Transverse colon (tissue), 4 donors: ENCODE measurements around the gene SFTPA2. TPM values are rescaled to one million over a fixed set of nuclear protein-coding genes. Genes with fewer than 3 reads are reported as not detected.
"Not testable (repeated sequence)": the region's sequence is repeated elsewhere in the genome, so short reads cannot be mapped to it uniquely, and the experiment has no call there.

Experiments
- DNase-seq: peaks from one replicate; pipeline ENCODE4 v3.0.0-alpha.2; 2019
- H3K27ac ChIP-seq, 4 donors: fragments of 200-600 bp; sonication (generic); 2 replicates each; pipeline ENCODE4 v1.5.1; 2016 to 2018; ENCODE audit warnings: inconsistent platforms in 4 of 4
- H3K27me3 ChIP-seq: fragments of 200-600 bp; sonication (generic); 2 replicates; pipeline ENCODE4 v1.5.1; 2017; ENCODE audit warnings: inconsistent platforms
- H3K36me3 ChIP-seq, 4 donors: fragments of 200-600 bp; sonication (generic); 2 replicates each; pipeline ENCODE4 v1.5.1; 2017 to 2019; ENCODE audit warnings: inconsistent platforms in 4 of 4
- H3K4me1 ChIP-seq, 4 donors: fragments of 200-600 bp; sonication (generic); 2 replicates each; pipeline ENCODE4 v1.5.1; 2017 to 2020; ENCODE audit warnings: inconsistent platforms in 4 of 4
- H3K4me3 ChIP-seq, 4 donors: fragments of 200-600 bp; sonication (generic); 1 replicate in 1 of 4; 2 replicates in 3 of 4; pipeline versions ENCODE4 v1.5.1 to v1.6.1; 2017 to 2019; ENCODE audit warnings: inconsistent platforms in 4 of 4
- H3K9me3 ChIP-seq, 2 donors: fragments of 200-600 bp; sonication (generic); 2 replicates each; pipeline ENCODE4 v1.5.1; 2017 to 2019; ENCODE audit warnings: inconsistent platforms in 2 of 2
- EP300 ChIP-seq: sonication (generic); formaldehyde crosslinking; IDR thresholded peaks from one replicate; pipeline ENCODE4 v1.6.1; 2017; ENCODE audit warnings: antibody characterized with exemption, low read depth
- POLR2A ChIP-seq: fragments of 450-650 bp; IDR thresholded peaks from one replicate; pipeline ENCODE4 v1.6.1; 2016; ENCODE audit warnings: antibody characterized with exemption, mild to moderate bottlenecking, moderate library complexity
- POLR2AphosphoS5 ChIP-seq, 3 donors: sonication (generic); formaldehyde crosslinking; IDR thresholded peaks; one replicate each; pipeline ENCODE4 v1.6.1; 2016; ENCODE audit warnings: antibody characterized with exemption in 3 of 3
- WGBS, 2 donors: methylation state at CpG; one replicate each; pipeline ENCODE4 v1.1.5; 2018; ENCODE audit warnings: low coverage in 1 of 2; 5-methylcytosine and 5-hydroxymethylcytosine counted together
- in situ Hi-C, 4 donors: fragments of 200-750 bp; cut with MboI; loops; one replicate each; pipeline versions ENCODE4 v1.15.0 to v1.15.1; 2017; ENCODE audit warnings: low sequenced_read_pairs in 3 of 4, low pct_ligation_motif_present in 1 of 4, low pct_unique_long_range_greater_than_20kb in 1 of 4
- intact Hi-C: fragments of 100-400 bp; cut with DNase I; formaldehyde crosslinking; loops from one replicate; pipeline ENCODE4 v1.15.1; 2023; ENCODE audit warnings: low total_unique reads
- total RNA-seq, 4 donors: library from RNA; depleted of rRNA; stranded (reverse); fragments of >200 nt; gene quantifications; one replicate each; pipeline ENCODE4 v1.1.0, GENCODE V29; 2016
- TF ChIP-seq, protein P1 (sequence below), 5 experiments: fragments of 200-600 bp in 3 of 5; fragments of 450-650 bp in 2 of 5; sonication (generic) in 3 of 5; IDR thresholded peaks; 1 replicate in 2 of 5; 2 replicates in 3 of 5; pipeline ENCODE4 v1.5.1; 2016 to 2017; ENCODE audit warnings: antibody characterized with exemption in 5 of 5, inconsistent platforms in 3 of 5, mild to moderate bottlenecking in 2 of 5, moderate library complexity in 1 of 5

SFTPA2 gene
- total RNA-seq, 4 donors from 2014 or later: 0.32 to 4.9 (median 2.5) TPM

DNA sequence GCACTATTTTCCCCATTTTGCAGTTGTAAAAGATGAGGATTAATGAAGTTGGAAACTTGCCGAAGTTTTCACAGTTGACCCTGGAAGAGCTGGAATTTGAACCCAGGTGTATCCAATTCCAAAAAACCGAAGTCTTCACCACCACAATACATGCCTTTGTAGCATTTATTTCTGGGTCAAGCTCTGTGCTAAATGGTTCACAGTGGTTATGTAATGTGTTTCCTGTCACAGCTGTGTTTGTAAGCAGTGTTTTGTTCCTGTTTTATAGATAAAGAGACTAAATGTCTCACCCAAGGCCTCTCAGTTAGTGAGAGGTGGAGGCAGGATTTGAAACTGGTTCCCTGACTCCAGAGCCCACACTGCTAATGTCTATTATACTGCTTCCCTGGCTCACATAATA lies 17.6 kb downstream of the SFTPA2 start:
- Histone ChIP-seq H3K9me3 (no peaks in the 10 kb centered on the region), H3K4me1 (no peaks in the 10 kb centered on the region), H3K4me3 (no peak overlapping the region), H3K27me3 (no peaks in the 10 kb centered on the region), H3K27ac (no peak overlapping the region), H3K36me3 (no peaks in the 10 kb centered on the region)
- TF ChIP-seq, protein P1, sequence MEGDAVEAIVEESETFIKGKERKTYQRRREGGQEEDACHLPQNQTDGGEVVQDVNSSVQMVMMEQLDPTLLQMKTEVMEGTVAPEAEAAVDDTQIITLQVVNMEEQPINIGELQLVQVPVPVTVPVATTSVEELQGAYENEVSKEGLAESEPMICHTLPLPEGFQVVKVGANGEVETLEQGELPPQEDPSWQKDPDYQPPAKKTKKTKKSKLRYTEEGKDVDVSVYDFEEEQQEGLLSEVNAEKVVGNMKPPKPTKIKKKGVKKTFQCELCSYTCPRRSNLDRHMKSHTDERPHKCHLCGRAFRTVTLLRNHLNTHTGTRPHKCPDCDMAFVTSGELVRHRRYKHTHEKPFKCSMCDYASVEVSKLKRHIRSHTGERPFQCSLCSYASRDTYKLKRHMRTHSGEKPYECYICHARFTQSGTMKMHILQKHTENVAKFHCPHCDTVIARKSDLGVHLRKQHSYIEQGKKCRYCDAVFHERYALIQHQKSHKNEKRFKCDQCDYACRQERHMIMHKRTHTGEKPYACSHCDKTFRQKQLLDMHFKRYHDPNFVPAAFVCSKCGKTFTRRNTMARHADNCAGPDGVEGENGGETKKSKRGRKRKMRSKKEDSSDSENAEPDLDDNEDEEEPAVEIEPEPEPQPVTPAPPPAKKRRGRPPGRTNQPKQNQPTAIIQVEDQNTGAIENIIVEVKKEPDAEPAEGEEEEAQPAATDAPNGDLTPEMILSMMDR (IDR thresholded peaks at IDR 0.05): no peak
- TF ChIP-seq POLR2A (no peak), EP300 (no peak), POLR2AphosphoS5 (IDR thresholded peaks at IDR 0.05) (no peak)
- no peak for DNase-seq
- in situ Hi-C loops: no loop called here
- WGBS, 2 donors: 45 to 52% methylated on average over 2 of the region's 2 CpGs
- intact Hi-C loops: no loop called here

DNA sequence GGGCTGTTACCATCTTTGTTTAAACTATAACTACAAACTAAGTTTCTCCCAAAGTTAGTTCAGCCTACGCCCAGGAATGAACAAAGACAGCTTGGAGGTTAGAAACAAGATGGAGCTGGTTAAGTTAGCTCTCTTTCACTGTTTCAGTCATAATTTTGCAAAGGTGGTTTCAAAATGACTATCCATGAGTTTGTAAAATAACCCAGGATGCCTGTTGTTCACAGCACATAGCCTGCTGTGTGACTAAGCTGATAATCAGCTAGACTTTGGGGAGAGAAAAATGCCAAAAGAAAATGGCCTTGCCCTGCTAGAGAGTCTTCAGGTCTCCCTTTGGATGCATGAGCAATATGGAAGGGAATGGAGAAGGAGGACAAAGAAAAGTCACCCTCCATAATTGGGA lies 19.3 kb downstream of the SFTPA2 start:
- H3K27me3 ChIP-seq, in situ Hi-C loops, H3K9me3 ChIP-seq, H3K4me3 ChIP-seq, H3K36me3 ChIP-seq, H3K4me1 ChIP-seq, intact Hi-C loops, H3K27ac ChIP-seq, DNase-seq: not testable (repeated sequence)
- WGBS, 2 donors: 62 to 80% methylated on average over 1 of the region's 1 CpG

DNA sequence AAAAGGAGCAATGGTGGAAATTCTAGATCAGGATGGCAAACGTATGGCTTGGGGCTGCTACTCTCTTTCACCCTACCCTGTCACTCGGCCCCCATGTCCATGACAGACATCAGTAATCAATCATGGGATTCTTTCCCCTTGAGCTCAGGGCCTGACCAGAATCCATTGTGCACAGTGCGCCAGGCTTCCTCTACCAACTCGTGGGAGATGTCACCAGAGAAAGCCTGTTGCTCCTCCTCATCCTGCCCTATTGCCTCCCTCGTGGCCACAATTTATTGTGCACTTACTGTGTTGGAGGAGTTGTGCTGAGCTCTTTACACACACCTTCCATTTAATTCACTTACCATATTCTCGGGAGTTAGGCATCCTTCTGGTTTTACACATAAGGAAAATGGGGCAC lies 21.9 kb downstream of the SFTPA2 start:
- intact Hi-C loops, H3K36me3 ChIP-seq, DNase-seq, H3K4me3 ChIP-seq, H3K27ac ChIP-seq, in situ Hi-C loops, H3K9me3 ChIP-seq, H3K4me1 ChIP-seq, H3K27me3 ChIP-seq: not testable (repeated sequence)
- WGBS, 2 donors: 80 to 94% methylated on average over 4 to 6 of the region's 6 CpGs

DNA sequence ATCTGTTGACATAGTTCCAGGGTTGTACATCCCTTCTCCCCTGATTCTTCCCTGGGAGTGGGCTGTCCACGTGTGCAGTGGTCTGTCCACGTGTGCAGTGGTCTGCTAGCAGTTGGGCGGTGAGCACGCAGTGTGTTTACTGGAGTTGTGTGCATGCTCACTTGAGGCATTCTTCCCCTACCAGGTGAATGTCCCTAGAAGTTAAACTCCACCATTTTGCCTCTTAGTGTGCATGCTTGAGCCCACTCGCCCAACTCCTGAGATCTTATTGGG lies 26.4 kb downstream of the SFTPA2 start:
- H3K36me3 ChIP-seq, in situ Hi-C loops, H3K27ac ChIP-seq, H3K9me3 ChIP-seq, intact Hi-C loops, H3K4me3 ChIP-seq, DNase-seq, H3K27me3 ChIP-seq, H3K4me1 ChIP-seq: not testable (repeated sequence)
- WGBS, 2 donors: no CpG with 5 or more reads among the region's 5 CpGs

DNA sequence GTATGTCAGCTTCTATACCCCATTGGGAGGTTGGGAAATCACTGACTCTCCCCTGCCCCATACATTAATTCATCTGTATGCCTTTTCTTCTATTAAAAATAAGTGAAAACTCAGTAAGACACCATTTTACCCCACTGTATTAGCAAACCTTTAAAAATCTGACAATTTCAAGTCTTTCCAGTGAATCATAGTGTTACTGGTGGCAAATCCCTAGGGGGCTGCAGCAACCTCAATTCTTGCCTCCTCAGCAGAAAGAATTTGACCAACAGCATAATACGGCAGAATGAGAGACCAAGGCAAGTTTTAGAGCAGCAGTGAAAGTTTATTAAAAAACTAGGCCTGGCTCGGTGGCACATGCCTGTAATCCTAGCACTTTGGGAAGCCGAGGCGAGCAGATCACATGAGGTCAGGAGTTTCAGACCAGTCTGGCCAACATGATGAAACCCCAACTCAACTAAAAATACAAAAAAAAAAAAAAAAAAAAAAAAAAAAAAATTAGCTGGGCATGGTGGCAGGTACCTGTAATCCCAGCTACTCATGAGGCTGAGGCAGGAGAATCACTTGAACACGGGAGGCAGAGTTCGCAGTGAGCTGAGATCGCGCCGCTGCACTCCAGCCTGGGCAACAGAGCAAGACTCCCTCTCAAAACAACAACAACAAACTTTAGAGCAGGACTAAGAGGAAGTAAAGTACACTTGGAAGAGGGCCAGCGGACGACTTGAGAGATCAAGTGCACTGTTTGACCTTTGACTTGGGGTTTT lies 26.9 kb downstream of the SFTPA2 start:
- DNase-seq, H3K4me1 ChIP-seq, in situ Hi-C loops, H3K4me3 ChIP-seq, H3K36me3 ChIP-seq, intact Hi-C loops, H3K27me3 ChIP-seq, H3K9me3 ChIP-seq, H3K27ac ChIP-seq: not testable (repeated sequence)
- 67 to 88% methylated on average over 1 to 4 of the region's 11 CpGs for WGBS, 2 donors

DNA sequence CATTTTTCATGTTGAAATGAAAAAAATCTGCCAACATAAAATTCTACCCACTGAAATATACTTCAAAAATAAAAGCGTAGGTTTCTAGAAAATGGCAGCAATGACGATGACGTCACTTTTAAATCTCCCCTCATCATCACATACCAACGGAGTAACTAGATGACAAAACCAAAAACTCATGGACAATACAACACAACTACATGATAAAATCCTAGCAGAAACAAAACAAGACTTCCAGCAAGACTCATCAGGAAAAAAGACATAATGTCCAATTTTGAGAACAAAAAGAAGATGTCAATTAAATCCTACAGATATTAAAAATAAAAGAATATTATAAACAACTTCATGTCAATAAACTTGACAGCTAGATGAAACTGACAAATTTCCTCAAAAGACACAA lies 31.9 kb downstream of the SFTPA2 start:
- in situ Hi-C loops, DNase-seq, H3K4me1 ChIP-seq, H3K36me3 ChIP-seq, H3K4me3 ChIP-seq, H3K27ac ChIP-seq, H3K9me3 ChIP-seq, intact Hi-C loops, H3K27me3 ChIP-seq: not testable (repeated sequence)
- 86% methylated on average over 4 of the region's 4 CpGs; no CpG with 5 or more reads in 1 of the 2 donors for WGBS, 2 donors

DNA sequence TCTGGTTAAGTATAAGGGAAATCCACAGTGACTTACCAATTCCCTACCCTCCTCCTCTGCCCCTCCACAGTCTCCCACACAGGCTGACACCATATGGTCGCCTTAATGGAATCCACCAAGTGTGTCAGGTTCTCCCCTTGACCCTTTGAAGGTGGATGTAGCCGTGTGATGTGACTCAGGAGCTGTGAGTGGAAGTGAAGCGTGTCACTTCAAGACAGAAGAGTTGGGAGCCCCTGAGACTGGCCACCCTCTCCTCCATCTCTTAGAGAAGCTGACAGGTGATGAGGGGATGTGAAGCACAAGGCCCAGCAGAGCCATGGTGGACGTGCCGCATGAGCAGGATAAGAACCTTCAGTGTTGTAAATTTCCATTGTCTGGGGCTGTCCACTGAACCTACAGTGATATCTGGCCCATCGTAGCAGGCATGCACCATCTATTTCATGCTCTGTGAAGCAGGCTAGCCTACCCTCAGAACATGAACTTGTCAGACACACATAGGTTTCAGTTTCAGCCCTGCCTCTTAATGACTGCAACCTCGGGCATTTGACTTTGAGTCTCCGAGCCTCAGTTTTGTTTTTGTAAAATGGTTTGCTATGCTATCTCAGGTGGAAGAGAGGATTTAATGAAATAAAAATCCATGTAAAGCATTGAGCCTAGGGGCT lies 35.0 kb downstream of the SFTPA2 start:
- DNase-seq, H3K27me3 ChIP-seq, H3K36me3 ChIP-seq, in situ Hi-C loops, H3K4me3 ChIP-seq, H3K9me3 ChIP-seq, H3K4me1 ChIP-seq, H3K27ac ChIP-seq, intact Hi-C loops: not testable (repeated sequence)
- 72% methylated on average over 6 of the region's 8 CpGs; no CpG with 5 or more reads in 1 of the 2 donors for WGBS, 2 donors

DNA sequence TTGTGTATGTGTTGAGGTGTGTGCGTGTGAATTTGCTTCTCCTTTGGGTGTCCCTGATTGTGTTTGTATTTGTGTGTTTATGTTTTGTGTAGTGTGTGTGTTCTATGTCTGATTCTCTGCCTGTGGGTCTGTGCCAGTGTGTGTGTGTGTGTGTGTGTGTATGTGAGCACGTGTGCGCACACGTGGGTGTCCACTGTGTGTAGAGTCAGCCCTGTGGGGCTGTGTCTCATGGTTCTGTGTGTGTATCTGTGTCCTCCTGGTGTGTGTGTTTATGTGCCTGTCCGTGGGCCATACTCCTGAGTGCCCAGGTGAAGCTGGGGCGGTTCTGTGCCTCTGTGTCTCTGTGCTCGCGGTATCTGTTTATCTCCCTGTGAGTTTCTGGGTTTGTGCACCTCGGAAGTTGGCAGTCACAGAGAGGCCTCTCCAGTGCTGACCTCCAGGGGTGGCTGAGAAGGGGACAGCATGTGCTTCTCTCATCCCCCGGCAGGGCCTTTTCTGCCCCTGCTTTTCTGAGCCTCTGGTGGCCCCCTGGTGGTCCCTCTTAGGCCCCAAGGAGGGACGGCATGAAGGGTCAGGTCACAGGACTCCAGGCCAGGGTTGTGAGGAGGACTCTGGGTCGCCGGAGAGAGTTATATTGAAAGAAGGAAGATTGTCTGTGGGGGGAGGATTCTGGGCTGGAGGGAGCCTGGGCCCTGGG lies 36.9 kb downstream of the SFTPA2 start:
- DNase-seq, H3K9me3 ChIP-seq, intact Hi-C loops, H3K27ac ChIP-seq, H3K4me1 ChIP-seq, H3K4me3 ChIP-seq, H3K36me3 ChIP-seq, in situ Hi-C loops, H3K27me3 ChIP-seq: not testable (repeated sequence)
- WGBS, 2 donors: 87% methylated on average over 10 of the region's 13 CpGs; no CpG with 5 or more reads in 1 of the 2 donors

DNA sequence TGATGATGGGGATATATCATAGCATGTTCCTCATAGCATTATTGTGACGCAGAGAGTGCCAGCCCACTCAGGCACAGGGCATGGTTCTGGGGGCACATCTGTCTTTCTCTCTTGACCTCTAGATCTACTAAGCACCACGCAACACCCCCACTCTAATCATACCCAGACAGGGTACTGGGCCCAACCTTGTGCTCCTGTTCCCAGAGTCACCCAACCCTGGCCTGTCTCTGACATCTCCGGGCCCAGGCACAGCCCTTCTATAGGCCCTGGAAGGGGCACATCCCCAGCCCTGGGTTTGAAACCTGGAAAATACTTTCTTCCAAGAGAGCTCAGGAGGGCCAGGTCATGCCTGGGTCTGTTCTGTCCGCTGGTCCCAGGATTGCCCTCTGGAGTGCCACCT lies 37.7 kb downstream of the SFTPA2 start:
- 90% methylated on average over 3 of the region's 4 CpGs; no CpG with 5 or more reads in 1 of the 2 donors for WGBS, 2 donors
- H3K27me3 ChIP-seq, in situ Hi-C loops, H3K36me3 ChIP-seq, H3K4me3 ChIP-seq, H3K9me3 ChIP-seq, DNase-seq, H3K27ac ChIP-seq, intact Hi-C loops, H3K4me1 ChIP-seq: not testable (repeated sequence)
